ENCODE measurements around the gene TMPRSS12. TPM values are rescaled to one million over a fixed set of nuclear protein-coding genes. Genes with fewer than 3 reads are reported as not detected.

TMPRSS12 gene
- total RNA-seq, 2 donors from 2014 or later, result not detected

GRCh38 chr12:50934371-50934851 lies 91.7 kb downstream of the TMPRSS12 start:
- Mint-ChIP-seq H3K36me3 (ENCODE audit: insufficient read depth in 2 of 2) (peaks cover 0 to 3% of the 10 kb centered on the region in 2 donors), H3K4me1 (ENCODE audit: low read depth) (peaks cover 7% of the 10 kb centered on the region), H3K27me3 (ENCODE audit: low read depth) (no peaks in the 10 kb centered on the region), H3K27ac (no peak overlapping the region), H3K4me3 (no peak overlapping the region), H3K9me3 (peaks cover 0 to 4% of the 10 kb centered on the region in 2 donors)
- DNase-seq, result no peak
- no peak for ATAC-seq (replicated peaks in 1 of 2)

DNA sequence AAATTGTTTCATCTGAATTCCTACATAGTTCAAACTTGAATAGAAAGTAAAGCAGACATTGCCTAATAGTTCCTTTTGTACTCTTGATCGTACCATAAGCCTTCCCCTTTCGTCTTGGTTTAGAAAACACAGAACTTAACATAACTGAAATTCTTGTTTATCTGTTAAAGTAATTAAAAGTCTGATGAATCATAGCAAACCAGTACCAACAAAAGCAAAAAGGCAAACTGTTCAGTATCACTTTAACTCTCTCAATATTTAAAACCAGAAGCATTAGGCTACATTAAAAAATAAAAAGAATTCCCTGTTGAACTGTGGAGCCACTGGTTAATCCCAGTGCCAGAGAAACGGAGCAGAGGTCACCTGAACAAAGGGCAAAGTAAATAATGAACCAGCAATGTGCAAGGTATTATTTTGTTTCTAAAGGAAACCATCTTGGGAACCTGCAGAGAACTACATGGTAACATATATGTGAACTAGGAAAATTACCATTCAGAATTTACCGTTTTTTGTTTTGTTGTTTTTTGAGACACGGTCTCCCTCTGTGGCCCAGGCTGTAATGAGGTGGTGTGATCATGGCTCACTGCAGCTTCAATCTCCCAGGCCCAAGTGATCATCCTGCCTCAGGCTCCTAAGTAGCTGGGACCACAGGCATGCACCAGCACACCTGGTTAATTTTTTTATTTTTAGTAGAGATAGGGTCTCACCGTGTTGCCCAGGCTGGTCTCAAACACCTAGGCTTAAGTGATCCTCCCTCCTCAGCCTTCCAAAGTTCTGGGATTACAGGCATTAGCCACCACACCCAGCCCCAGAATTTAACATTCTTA lies 92.5 kb downstream of the TMPRSS12 start:
- DNase-seq (no peak), ATAC-seq (replicated peaks in 1 of 2) (no peak)
- Mint-ChIP-seq H3K27me3 (ENCODE audit: low read depth) (no peaks in the 10 kb centered on the region), H3K27ac (no peak overlapping the region), H3K4me1 (ENCODE audit: low read depth) (peaks cover 7% of the 10 kb centered on the region), H3K9me3 (peaks cover 0 to 4% of the 10 kb centered on the region in 2 donors), H3K4me3 (no peak overlapping the region), H3K36me3 (ENCODE audit: insufficient read depth in 2 of 2) (peaks cover 0 to 3% of the 10 kb centered on the region in 2 donors)

DNA sequence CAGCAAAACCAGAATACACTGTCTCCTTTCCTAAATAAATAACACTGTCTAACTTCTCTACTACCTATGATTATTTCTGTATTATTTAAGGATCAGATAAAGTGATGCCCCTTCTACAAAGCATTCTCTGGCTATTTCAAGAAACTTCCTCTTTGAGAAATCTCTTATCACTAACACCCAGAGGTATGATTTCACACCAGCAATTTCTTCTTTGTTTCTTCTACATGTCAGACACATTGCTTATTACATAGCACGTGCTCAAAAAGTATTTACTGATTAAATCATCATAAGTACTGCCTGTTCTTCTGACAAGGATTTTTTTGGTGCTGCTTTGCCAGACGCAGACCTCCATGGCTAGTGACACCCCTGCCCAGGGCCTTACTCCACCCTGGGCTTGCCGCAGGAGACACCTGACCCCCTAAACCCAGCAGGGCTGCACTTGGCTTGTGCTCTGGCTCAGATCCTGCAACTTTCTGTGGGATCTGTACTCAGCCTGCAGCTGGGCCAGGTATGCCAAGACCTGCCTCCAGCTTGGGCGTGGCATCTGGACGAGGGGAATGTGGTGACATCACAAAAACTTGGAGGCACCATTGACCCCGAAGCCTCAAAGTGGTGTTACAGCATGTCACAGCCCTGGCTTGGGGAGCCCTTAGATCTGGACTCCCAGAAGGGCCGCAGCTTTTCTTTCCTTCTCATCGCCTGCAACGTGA lies 94.2 kb downstream of the TMPRSS12 start:
- peaks cover 0 to 4% of the 10 kb centered on the region in 2 donors for H3K9me3 Mint-ChIP-seq
- H3K27ac Mint-ChIP-seq, result no peak overlapping the region
- no peaks in the 10 kb centered on the region for H3K27me3 Mint-ChIP-seq (ENCODE audit: low read depth)
- ATAC-seq (replicated peaks in 1 of 2) (no peak), DNase-seq (no peak)
- peaks cover 0 to 3% of the 10 kb centered on the region in 2 donors for H3K36me3 Mint-ChIP-seq (ENCODE audit: insufficient read depth in 2 of 2)
- peaks cover 7% of the 10 kb centered on the region for H3K4me1 Mint-ChIP-seq (ENCODE audit: low read depth)
- no peak overlapping the region for H3K4me3 Mint-ChIP-seq

Other genes with a start within 250 kb of the TMPRSS12 start
- gene ATF1, start 78.8 kb upstream of the TMPRSS12 start, total RNA-seq, result 10 to 100 TPM; 66.6 to 82.3 TPM
- not detected for gene HIGD1C, start 109.6 kb downstream of the TMPRSS12 start, total RNA-seq
- gene SLC11A2, start 183.5 kb downstream of the TMPRSS12 start, total RNA-seq, result 10 to 100 TPM; 44.8 to 54.5 TPM
- gene LETMD1, start 205.4 kb downstream of the TMPRSS12 start, total RNA-seq, result 100 to 1,000 TPM; 120 to 129 TPM
- 10 to 100 TPM; 30.6 to 33.4 TPM for gene CSRNP2, start 240.7 kb downstream of the TMPRSS12 start, total RNA-seq